ENCODE results near the gene PLXNA2.

PLXNA2 gene

DNA sequence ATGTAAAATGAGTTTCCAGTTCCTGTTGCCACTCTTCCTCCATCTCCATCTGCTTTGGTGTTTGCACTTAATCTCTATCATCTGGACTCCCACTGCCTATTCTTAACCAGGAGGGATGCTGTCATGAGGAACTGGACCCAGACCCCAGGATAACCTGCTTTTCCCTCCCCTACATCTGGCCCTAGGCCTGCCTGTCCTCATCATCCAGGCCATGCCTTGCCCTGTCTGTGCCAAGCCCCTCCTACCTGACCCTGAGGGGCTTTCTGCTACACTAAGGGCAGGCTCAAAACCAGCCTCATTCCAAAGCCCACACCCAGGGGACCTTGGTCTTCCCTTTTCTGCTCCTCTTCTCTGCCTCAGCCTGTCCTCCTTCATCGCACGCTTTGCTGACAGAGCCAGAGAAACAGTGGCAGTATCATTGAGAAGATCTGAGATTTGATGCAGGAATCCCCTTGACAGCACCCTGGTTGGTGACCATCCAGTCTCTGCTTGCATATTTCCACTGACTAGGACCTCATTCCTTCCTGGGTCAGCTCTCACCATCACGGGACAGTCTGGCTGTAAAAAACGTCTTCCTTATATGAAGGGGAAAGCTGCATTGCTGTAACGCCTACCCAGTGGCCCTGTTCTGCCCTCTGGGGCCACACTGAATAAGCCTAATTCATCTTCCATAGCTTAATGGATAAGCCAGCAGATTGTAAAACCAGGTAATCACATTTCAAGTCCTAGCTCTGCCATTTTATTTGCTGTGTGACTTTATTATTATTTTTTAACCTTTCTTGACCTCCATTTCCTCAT is 38.8 kb downstream of the PLXNA2 start:
- DNase-seq: no peak

DNA sequence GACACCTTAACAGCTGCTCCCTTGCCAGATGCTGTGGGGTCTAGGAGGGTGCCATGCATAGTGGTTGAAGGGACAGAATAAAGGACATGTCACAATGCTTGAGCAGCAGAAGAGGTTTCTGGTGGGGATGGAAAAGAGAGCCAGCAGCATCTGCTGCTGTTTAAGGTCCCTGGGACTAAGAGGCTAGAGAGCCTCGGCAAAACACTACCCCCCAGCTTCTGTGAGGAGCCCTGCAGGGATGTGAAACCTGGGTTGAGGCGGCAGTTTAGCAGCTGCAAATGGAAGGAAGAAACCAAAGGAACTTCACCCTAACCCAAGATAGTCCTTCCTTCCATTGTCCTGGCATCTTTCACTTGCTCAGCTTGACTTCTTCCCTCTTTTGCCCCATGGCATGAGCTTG is 39.4 kb downstream of the PLXNA2 start:
- DNase-seq: no peak

DNA sequence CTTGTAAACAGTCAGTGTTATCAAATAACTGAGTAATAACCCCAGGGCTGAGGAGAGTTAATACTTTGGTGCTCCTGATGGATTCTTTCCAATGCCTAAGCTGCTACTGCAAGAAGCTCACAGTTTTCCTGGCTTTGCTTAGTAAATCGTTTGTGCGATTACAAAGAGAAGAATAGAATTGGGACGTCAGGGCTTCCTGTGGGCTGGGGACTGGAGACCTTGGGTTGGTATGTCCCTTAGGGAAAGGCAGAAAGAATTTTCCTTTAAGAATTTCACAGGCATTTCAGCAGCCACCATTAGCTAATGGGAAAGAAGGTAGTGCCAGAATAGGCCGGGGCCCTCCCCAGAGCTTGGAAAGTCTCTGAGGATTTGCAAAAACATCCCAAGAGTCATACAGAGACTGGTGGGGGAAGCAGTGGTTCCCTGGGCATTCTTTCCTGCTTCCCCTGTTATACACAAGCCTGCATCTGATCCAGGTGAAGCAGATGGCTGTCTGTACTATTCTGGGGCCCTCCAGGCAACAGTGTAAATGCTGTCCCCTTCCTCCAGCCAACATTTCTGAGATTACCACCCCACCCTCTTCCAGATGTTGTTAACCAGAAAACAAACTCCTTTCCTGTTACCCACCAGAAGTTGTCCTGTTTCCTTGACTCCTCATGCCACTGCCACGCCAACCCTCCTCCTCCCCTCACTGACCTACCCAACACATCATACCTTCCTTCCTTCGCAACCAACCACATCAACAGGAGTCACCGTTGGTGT is 40.2 kb downstream of the PLXNA2 start:
- DNase-seq: peak; percentile 86

DNA sequence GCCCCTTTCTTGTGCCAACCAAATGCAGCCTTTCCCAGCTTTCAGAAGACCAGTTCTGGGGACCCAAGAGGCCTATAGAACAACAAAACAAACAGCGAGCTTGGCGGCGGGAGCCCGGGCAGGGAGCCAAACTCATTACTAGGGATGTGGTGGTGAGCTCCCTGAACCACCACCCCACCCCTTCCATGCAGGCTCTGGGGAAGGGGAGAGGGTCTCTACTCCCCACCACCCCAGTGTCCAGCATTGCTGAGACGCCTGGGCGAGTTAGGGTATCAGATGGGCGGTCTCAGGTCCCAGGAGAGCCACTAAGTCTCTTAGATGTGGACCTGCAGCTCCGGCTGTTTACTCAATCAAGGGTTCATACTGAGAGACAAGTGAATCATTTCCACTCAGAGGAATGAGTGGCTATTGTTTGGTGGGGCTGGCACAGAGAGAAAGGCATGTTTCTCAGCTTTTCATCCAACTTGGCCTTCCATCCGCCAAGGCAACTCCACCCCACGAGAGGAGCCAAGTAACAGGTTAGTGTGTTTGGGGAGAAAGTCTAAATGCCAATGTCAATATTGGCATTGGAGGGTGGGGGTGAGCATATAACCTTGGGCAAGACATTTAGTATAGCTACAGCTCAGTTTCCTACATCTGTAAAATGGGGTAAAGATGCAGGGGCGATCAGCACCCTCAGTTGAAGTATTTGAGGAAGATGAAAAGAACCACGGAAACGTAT is 40.9 kb downstream of the PLXNA2 start:
- DNase-seq: peak; percentile 78

DNA sequence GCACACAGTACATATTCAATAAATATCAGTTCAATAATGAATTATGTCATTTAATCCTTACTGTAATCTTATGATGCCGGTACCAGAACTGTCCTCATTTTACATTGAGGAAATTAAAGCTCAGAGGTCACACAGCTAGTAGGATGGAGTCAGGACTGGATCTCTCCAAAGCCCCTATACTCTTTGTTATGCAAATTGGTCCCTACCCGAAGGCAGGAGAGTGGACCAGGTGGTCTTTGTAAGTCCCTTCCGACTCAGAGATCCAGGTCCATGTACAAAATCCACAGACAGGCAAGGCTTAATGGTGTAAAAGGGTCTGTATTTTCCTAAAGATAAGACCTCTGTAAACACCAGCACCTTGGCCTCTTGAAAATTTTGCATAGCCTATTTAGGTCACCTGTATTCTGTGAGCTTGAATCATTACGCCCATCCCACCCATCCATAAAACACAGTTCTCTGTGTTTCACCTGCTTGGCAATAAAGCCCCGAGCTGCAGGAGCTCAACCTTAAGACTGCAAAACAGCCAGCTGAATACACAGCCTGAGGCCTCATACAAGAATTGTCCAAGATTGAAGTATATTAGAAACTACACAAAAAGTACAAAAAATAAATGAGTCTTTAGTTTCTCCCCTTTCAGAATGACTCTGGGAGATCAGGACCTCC is 41.7 kb downstream of the PLXNA2 start:
- no peak for DNase-seq

DNA sequence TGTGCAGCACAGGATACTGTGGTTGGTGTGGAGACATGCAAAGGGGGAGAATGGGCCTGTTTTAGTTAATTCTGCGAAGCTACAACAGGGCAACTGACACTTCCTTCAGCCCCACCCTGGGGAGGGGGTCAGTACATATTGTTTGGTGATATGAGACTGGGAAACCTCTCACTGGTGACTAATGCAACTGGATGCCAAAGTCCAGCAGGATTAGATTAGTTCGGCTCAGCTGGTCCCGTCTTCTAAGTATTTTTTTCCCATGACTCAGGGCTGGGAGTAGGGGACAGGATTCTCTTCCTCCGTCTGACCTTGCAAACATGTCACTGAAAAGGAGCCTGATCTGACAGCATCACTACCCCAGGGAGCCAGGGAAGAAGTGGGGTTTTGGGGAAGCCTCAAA is 43.0 kb downstream of the PLXNA2 start:
- peak; percentile 99 for DNase-seq

DNA sequence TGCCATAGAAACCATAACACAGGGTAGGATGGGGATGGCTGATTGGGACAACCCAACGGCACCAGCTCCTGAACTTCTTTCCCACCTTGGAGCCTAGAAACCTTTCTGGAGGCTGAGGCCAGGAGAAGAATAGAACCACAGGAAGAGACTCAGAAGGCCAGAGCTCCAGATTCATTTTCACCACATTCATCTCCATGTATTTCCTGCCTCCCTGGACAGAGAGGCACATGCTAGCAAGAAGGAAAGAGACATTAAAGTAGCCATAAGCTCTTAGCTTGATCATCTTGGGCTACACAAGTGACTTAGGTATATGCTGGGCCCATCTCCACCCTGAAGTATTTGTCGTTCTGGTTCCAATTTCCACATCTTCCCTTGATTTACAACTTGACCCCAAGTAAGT is 44.1 kb downstream of the PLXNA2 start:
- DNase-seq: no peak

DNA sequence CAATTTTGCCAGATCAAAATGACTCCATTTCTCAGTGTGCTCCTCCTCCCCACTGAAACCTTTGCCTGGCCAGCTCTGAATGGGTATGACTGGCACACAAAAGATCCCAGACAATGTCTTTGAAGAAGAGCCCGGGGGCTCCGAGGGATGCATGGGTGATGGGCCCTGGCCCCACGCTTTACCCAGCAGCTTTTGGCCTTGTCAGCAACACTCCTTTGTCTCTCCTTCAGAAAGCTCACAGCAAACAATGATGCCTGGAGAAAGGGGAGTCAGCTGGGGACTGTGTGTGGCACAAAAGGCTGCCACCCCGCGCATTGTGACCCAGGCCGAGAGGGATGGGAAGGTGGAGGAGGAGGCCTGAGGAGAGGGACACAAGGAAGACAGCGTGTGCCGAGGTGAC is 45.9 kb downstream of the PLXNA2 start:
- DNase-seq: no peak

DNA sequence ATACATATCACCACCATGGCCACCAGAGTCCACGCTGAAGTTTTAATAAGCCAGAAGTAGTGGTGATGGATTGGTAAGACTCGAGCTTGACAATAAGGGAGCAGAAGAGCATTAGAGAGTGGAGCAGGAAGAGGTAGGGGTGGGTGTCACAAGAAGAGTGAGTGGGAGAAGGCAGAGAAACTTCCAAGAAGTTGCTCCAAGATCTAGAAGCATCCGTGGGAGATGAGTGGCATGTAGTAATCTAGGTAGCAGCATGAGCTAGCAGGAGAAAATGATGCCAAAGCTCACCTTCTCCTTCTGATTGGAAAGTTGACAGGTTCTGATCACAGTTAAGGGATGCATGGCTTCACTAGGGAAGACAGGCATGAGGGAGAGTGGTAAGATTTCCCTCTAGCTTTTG is 49.2 kb downstream of the PLXNA2 start:
- DNase-seq: no peak

DNA sequence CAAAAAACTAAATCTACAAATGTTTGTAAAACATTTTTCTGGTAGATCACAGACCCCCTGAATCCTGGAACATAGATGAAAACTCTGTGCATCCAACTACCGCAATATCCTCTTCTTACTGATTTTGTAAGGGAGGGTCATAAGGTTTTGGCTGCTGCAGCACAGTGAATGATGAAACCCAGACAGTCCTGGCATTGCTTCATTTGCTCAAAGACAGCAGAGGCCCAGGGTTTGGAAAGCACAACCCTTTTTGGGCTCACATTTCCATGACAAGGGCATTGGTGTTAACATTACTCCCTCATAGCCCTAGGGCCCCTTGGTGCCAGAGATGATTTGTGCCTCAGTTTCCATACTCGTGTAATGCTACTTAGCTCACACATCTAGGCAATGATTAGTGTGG is 51.2 kb downstream of the PLXNA2 start:
- DNase-seq: no peak

DNA sequence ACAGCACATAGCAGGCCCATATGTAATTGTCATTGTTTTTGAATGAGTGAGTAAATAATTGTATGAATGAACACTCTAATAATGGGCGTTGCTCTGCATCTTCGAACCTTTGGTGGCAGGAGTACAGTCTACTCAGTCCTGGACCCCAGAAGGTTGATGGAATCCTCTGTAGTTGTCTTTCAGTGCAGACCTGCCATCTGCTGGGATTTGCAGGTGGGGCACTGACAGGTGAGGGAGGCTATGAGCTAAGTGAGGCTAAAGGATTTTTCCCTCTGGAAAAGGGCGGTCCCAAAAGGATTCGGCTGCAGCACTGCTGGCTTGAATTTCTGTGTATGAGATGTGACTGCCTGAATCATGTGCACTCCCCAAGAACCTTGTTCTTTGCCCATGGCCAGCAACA is 53.4 kb downstream of the PLXNA2 start:
- no peak for DNase-seq

DNA sequence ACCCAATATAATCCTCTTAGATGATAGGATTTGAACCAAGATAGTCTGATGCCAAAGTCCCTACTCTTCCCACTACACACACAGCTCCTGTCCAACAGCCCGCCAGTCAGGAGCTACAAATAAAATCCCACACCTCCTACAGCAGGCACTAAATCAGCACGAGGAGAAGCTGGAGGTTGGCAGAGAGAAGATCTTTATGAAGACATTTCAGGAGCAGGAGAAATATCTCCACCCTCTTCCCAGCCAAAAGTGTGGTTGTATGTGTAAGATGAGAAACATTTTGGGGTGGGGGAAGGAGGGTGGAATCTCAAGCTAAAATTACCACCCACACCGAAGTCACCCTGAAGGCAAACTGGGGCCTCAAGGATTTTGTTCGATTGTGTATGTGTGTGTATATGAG is 54.5 kb downstream of the PLXNA2 start:
- no peak for DNase-seq

DNA sequence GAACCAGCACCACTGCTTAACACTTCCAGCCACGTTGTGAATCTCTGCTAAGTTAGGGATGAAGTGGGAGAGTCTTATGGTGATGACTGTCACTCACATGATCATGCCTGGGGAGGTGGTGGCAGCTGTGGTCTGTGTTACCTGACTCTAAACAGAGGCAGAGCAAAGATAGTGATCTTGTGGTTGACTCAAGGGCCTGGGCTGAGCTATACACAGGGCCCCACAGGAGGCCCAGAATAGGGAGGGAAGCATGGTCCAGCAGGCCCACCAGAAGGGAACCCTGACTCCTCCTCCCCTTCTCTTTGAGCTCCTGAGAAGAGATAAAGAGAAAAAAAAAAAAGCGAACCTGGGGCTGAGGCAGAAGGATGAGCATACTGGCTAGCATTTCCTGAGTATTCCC is 55.0 kb downstream of the PLXNA2 start:
- no peak for DNase-seq

DNA sequence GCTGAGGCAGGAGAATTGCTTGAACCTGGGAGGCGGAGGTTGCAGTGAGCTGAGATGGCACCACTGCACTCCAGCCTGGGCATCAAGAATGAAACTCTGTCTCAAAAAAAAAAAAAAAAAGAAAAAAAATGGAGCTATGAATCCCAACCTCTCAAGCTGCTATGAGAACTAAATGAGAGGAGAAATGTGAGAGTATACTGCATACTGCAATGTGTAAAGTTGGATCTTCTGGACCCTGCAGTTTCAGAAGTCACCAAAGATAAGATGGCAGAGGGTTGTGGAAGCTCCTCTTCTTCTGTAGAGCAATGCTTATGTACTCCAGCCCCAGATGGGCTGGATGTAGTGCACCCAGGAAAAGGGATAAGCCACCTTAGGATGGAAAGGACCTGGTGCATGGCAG is 55.6 kb downstream of the PLXNA2 start:
- no peak for DNase-seq

DNA sequence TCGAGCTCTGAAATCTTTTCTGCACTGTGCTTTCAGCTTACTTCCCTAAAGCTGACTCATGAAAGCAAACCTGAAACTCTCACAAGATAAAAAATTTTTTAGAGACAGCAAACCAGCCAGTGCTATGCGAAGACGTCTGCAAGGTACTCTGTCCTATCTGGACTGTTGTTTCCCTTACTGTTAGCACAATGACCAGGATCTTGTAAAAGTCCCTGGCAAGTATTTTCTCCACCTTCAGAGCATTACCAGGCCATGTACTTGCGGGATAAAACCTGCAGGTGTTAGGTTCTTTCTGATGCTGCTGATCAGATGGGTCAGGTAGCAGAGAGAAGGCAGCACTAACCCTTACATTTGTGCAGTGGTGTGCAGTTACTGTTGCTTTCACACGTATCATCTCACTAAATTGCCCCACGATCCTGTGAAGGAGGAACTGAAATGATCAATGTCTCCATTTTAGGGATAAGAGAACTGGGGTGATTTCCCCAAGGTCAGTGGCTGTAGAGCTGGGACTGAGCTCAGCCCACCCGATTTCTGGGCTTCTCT is 56.6 kb downstream of the PLXNA2 start:
- no peak for DNase-seq

DNA sequence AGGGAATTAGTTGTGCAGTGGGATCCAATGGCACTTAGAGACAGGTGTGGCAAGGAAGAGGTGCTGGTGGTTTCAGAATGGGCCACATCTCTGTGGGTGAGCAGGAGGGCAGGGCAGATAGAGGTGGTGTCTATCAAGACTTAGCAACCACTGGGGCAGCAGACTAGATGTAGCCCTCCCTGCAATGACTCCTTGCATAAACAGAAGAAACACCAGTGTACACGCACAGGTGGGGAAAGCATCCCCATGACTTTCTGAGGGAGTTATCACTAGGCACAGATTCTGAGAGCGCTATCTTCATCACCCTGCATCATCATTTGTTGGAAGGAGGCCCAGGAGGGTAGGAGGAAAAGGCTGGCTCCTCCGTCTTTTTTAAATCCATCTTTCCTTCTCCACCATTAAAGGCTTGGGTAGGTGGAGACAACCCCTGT is 58.4 kb downstream of the PLXNA2 start:
- no peak for DNase-seq

DNA sequence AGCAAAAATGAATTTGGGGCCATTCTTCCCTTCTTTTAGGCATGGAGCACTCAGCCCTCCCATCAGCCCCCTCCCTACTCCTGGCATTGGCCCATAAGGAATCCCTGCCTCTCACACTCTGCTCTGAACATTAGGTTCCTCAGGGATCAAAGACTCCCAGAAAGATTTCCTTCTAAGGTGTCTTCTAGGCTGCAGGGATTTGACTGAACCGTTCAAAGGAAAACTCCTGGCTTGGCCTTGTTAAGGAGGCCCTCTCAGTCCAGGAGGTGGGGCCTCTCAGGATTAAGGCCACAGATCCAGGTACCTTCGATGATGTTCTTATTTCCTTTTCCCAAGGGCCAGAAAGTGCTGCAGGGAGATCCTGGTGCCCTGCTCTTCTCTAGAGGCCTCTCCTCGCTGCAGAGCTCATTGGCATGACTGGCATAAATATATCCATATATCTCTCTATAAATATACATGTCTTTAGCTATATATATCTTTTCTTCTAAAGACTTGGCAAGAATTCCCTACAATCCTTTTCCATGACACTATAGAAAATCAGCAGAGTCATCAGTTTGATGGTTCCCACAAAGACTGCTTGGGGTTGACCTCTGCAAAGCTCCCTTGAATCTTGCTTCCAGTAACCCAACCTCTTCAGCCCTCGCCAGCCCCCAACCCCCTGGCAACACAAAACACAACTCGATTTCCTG is 59.1 kb downstream of the PLXNA2 start:
- DNase-seq: peak; percentile 86

DNA sequence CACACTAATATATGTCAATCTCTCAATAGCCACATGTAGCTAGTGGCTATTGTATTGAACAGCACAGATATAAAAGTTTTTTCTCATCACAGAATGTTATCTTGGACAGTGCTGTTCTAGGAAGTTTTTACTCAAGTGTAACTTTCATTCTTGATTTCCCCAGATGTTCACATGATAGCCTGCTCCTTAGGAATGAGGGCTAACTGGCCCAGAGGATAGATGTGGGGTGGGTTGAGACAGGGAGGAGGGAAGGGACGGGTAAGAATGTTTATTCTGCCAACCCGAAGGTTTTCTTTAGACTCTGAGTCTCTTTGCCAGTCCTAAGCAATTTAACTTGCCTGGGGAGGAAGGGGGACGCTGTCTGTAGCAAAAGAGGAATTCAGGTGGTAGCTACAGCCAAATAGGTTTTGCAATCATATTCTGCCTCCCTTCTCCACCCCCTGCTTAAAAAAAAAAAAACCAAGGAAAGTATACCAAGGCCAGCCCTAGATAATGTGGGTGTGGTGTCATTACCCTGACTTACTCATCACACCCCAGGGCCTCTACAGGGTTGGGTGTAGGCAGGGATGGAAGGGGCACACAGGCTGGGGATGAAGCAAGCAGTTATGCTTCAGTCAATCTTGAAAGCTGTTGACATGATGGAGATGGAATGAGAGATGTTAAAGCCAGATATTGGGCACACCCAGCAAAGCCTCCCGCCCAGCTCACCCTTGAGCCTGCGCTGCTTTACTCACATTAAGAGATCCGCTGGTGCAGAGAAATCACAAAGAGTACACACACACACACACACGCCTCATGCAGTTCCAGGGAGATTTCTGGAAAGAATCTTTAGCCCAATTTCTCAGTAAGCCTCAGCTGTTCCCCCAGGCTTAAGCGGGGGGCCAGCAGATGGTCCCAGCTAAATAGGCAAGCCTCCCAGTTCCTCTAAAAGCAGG is 59.9 kb downstream of the PLXNA2 start:
- DNase-seq: peak; percentile 94

DNA sequence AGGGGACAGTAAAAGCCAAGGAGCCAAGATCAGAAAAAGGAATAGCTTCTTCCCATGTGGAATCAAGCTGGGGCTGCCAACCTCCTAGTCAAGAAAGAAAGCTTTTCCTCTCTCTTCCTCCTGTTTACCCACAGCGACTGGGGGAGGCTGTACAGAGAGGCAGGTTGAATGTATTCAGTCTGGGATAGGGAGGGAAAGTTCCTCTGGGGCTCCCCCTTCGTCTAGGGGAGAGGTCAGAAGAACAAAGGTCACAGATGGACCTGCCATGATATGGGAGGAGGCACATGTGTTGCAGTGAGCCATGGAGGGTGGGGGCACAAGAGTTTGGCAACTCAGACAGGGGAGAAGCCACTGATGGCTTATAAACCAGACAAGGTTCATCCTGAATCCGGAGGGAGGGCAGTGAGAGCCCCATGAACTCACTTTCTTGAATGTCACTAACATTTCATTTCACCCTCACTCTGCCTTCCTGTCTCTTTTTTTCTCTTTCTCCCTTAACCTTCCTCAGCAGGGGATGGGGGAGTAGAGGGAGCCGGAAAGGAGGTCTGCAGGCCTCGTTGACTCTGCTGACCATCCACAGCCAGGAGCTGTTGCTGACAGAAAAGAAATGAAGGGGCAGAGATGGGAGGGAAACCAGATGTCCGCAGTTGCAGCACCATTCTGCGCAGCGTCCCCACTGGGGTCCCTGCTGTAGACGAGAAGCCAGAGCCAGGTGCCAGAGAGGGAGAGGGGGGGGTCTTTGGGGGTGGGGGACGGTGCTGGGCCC is 61.1 kb downstream of the PLXNA2 start:
- no peak for DNase-seq

DNA sequence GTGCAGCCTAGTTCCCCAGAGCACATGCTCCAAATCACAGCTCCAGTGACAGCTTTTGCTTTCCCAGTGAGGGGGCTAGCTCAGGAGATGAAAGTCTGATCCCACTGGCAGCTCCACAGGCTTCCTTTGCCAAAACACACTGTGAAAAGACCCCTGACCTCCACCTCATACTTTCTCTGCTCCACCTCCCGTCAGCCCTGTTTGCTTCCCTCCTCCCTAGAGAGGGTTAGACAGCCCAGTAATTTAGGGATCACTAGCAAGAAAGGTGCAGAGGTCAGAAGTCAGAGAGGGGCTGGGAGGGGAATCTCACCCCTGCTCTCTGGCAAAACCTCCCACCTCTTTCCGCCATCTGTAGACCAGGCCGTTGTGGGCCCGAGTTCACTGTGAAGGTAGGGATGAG is 62.8 kb downstream of the PLXNA2 start:
- DNase-seq: no peak

Data from fibroblast of skin of back (primary cell).